IMR-90 (cell line): ENCODE data around the gene CHRNB4. TPM values are rescaled to one million over a fixed set of nuclear protein-coding genes. Genes with fewer than 3 reads are reported as not detected.

Experiments
- ATAC-seq: fragments of 200-7000 bp; cut with Tn5 transposase; 2 replicates; pipeline ENCODE4 v1.9.1; 2020; ENCODE audit warnings: low read depth, mild to moderate bottlenecking, moderate library complexity
- BruUV-seq: library from RNA; stranded (reverse); fragments of 400-500 nt; replicated peaks from 2 replicates; lab custom pipeline; 2021; lab: Mats Ljungman, UMichigan
- CTCF ChIA-PET: fragments of 300-600 bp; formaldehyde crosslinking; extraction: SDS; loops from one replicate; lab custom pipeline; 2021; ENCODE audit warnings: antibody characterized with exemption; lab: Yijun Ruan, JAX
- POLR2A ChIA-PET: fragments of 300-600 bp; sonication (Branson Sonifier 250); formaldehyde crosslinking; loops from one replicate; lab custom pipeline; 2022; ENCODE audit warnings: antibody characterized with exemption; ENCODE audit not compliant: unreplicated experiment; lab: Charles Lee
- DNase-seq: peaks from one replicate; pipeline ENCODE4 v3.0.0; 2013
- H2AFZ ChIP-seq: replicated peaks from 2 replicates; pipeline ENCODE3; 2013; ENCODE audit warnings: low read length, mild to moderate bottlenecking; ENCODE audit not compliant: poor library complexity
- H2AK5ac ChIP-seq: 2 replicates; pipeline ENCODE4 v1.6.1; 2013; ENCODE audit warnings: low read depth, low read length, inconsistent platforms
- H2AK9ac ChIP-seq: replicated peaks from 2 replicates; pipeline ENCODE3; 2013; ENCODE audit warnings: mild to moderate bottlenecking, low read depth, low read length, moderate library complexity; ENCODE audit not compliant: poor library complexity
- H2BK120ac ChIP-seq: 2 replicates; pipeline ENCODE4 v1.6.1; 2013; ENCODE audit warnings: low read depth, low read length, inconsistent platforms
- H2BK15ac ChIP-seq: 3 replicates; pipeline ENCODE4 v1.6.1; 2013; ENCODE audit warnings: low read depth, low read length, inconsistent platforms
- H2BK20ac ChIP-seq: 2 replicates; pipeline ENCODE4 v1.6.1; 2013; ENCODE audit warnings: low read depth, mild to moderate bottlenecking, inconsistent platforms, low read length, moderate library complexity
- H2BK5ac ChIP-seq: 2 replicates; pipeline ENCODE4 v1.6.1; 2013; ENCODE audit warnings: mild to moderate bottlenecking, low read depth, low read length, inconsistent platforms; ENCODE audit not compliant: poor library complexity, severe bottlenecking
- H3K14ac ChIP-seq: replicated peaks from 2 replicates; pipeline ENCODE4 v1.6.1; 2013; ENCODE audit warnings: low read depth, low read length, inconsistent platforms
- H3K18ac ChIP-seq: 2 replicates; pipeline ENCODE4 v1.6.1; 2013; ENCODE audit warnings: low read depth, low read length, control low read depth
- H3K23ac ChIP-seq: 2 replicates; pipeline ENCODE4 v1.6.1; 2013; ENCODE audit warnings: low read depth, low read length, inconsistent platforms
- H3K27ac ChIP-seq: 2 replicates; pipeline ENCODE4 v1.5.1; 2013; ENCODE audit warnings: mild to moderate bottlenecking, control low read depth, low read length; ENCODE audit not compliant: insufficient read depth
- H3K27me3 ChIP-seq: 2 replicates; pipeline ENCODE4 v1.6.1; 2013; ENCODE audit warnings: low read length; ENCODE audit not compliant: control insufficient read depth, insufficient read depth
- H3K36me3 ChIP-seq: 2 replicates; pipeline ENCODE4 v1.6.1; 2013; ENCODE audit warnings: low read length, mixed read lengths; ENCODE audit not compliant: control insufficient read depth, insufficient read depth
- H3K4ac ChIP-seq: 2 replicates; pipeline ENCODE4 v1.6.1; 2013; ENCODE audit warnings: low read depth, low read length, inconsistent platforms
- H3K4me1 ChIP-seq: 2 replicates; pipeline ENCODE4 v1.6.1; 2013; ENCODE audit warnings: low read length, mixed read lengths; ENCODE audit not compliant: control insufficient read depth, insufficient read depth
- H3K4me2 ChIP-seq: 2 replicates; pipeline ENCODE4 v1.6.1; 2013; ENCODE audit warnings: low read depth, mild to moderate bottlenecking, control low read depth, low read length, moderate library complexity
- H3K4me3 ChIP-seq: 2 replicates; pipeline ENCODE4 v1.5.1; 2013; ENCODE audit warnings: low read depth, mild to moderate bottlenecking, control low read depth, low read length, moderate library complexity; ENCODE audit not compliant: insufficient read depth
- H3K56ac ChIP-seq: 2 replicates; pipeline ENCODE4 v1.6.1; 2013; ENCODE audit warnings: low read length, inconsistent platforms; ENCODE audit not compliant: insufficient read depth; ENCODE audit errors: extremely low read depth
- H3K79me1 ChIP-seq, 2 experiments: 2 replicates each; pipeline ENCODE4 v1.6.1; 2013; ENCODE audit warnings: low read length in 2 of 2, inconsistent platforms in 1 of 2, low read depth in 1 of 2
- H3K9ac ChIP-seq: 2 replicates; pipeline ENCODE4 v1.6.1; 2013; ENCODE audit warnings: low read depth, low read length, control low read depth
- H3K9me1 ChIP-seq: 2 replicates; pipeline ENCODE4 v1.6.1; 2013; ENCODE audit warnings: low read length, inconsistent platforms; ENCODE audit not compliant: insufficient read depth
- H3K9me3 ChIP-seq: 2 replicates; pipeline ENCODE4 v1.6.1; 2013; ENCODE audit warnings: low read length; ENCODE audit not compliant: control insufficient read depth, insufficient read depth
- H4K20me1 ChIP-seq: 2 replicates; pipeline ENCODE4 v1.6.1; 2013; ENCODE audit warnings: low read length, inconsistent platforms; ENCODE audit not compliant: insufficient read depth
- H4K5ac ChIP-seq: 2 replicates; pipeline ENCODE4 v1.6.1; 2013; ENCODE audit warnings: mild to moderate bottlenecking, low read depth, low read length, control low read depth
- H4K8ac ChIP-seq, 2 experiments: 2 replicates each; pipeline ENCODE4 v1.6.1; 2013; ENCODE audit warnings: low read depth in 2 of 2, low read length in 2 of 2, control low read depth in 1 of 2, inconsistent platforms in 1 of 2
- H4K91ac ChIP-seq: 2 replicates; pipeline ENCODE4 v1.6.1; 2013; ENCODE audit warnings: low read depth, low read length, inconsistent platforms; ENCODE audit not compliant: insufficient read depth
- CHD1 ChIP-seq: IDR thresholded peaks from 2 replicates; pipeline ENCODE4 v1.6.1; 2012; ENCODE audit warnings: low read depth, low read length, improper control_type of control experiment
- FOS ChIP-seq: fragments of 150-350 bp; IDR thresholded peaks from 2 replicates; pipeline ENCODE4 v1.6.1; 2016; ENCODE audit warnings: low read depth, low read length
- POLR2A ChIP-seq: IDR thresholded peaks from 2 replicates; pipeline ENCODE4 v1.6.1; 2012; ENCODE audit warnings: mild to moderate bottlenecking, low read depth, low read length
- WGBS, 2 experiments: methylation state at CpG; one replicate each; pipeline versions ENCODE4 v1.1.5 to v1.1.7; 2013; ENCODE audit warnings: missing lambda C conversion rate in 2 of 2; ENCODE audit not compliant: insufficient read length in 1 of 2; ENCODE audit errors: extremely low coverage in 2 of 2; 5-methylcytosine and 5-hydroxymethylcytosine counted together
- dilution Hi-C: fragments of 300-500 bp; cut with HindIII; formaldehyde crosslinking; loops from one replicate; pipeline ENCODE4 v1.14.3; 2018; ENCODE audit warnings: low sequenced_read_pairs; ENCODE audit not compliant: unreplicated experiment
- in situ Hi-C: fragments of 300-500 bp; cut with MboI; formaldehyde crosslinking; loops from 3 replicates; pipeline ENCODE4 v1.14.3; 2019; ENCODE audit warnings: low sequenced_read_pairs, inconsistent platforms, mixed read lengths
- intact Hi-C: fragments of 100-400 bp; cut with micrococcal nuclease; formaldehyde crosslinking; loops from 2 replicates; pipeline ENCODE4 v1.10.0; 2022
- polyA plus RNA-seq, 3 experiments: library from polyadenylated mRNA; depleted of rRNA; stranded (reverse); fragments of >200 nt; gene quantifications; 2 replicates each; pipeline ENCODE4 v1.2.3, GENCODE V29; 2012; ENCODE audit warnings: low replicate concordance in 1 of 3
- total RNA-seq: library from RNA; depleted of rRNA; stranded (reverse); fragments of >200 nt; gene quantifications from 2 replicates; pipeline ENCODE4 v1.2.3, GENCODE V29; 2012

Gene CHRNB4
- total and polyA plus RNA-seq, 2 of the 4 experiments (the other 2 are of a cell fraction): not detected

DNA sequence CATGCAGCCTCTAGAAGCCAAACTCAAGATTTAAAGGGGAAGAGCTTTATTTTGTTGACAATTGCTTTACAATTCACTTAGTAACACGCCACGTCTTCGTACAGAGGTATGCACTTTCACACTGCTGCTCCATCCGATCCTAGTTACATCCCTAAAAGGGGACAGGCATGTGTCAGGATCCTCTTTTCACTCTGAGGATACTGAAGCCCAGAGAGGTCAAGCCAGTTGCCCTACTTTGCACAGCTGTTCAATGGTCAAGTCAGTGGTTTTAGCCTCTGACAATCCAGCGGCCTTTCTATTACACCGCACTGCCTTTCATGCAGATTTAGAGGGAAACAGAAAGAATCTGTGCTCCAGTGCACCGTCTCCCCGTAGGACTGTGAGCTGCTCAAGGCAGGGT, 44.9 kb upstream of the CHRNB4 start:
- CTCF ChIA-PET: interaction anchor here (0.6 kb wide), 1 partner anchor 24 kb away, joined by 3 read pairs; no protein-coding TSS in a partner anchor

More for the DNA sequence above, 44.9 kb upstream of the CHRNB4 start:
- intact Hi-C loops: no loop called here
- in situ Hi-C loops: no loop called here
- no peaks in the 10 kb centered on the region for H3K9me1 ChIP-seq
- 100% methylated on average over 1 of the region's 8 CpGs; no CpG with 5 or more reads in 1 of the 2 experiments for WGBS, 2 experiments
- H3K9me3 ChIP-seq: no peaks in the 10 kb centered on the region
- no peak overlapping the region for H4K91ac ChIP-seq
- H3K56ac ChIP-seq: no peak overlapping the region
- ATAC-seq (no peak), DNase-seq (no peak)
- no peak overlapping the region for H2BK120ac ChIP-seq
- no peaks in the 10 kb centered on the region for H3K79me1 ChIP-seq
- dilution Hi-C loops: no loop called here
- no peak overlapping the region for H3K27ac ChIP-seq
- H3K9ac ChIP-seq: no peak overlapping the region
- H2BK15ac ChIP-seq: no peak overlapping the region
- H4K5ac ChIP-seq: no peak overlapping the region
- no peak overlapping the region for H3K14ac ChIP-seq
- no peak overlapping the region for H2AK9ac ChIP-seq
- no peak overlapping the region for H3K4me2 ChIP-seq
- POLR2A ChIA-PET: interaction anchor here (0.5 kb wide), 1 partner anchor 11 kb away, joined by 3 read pairs; no protein-coding TSS in a partner anchor
- no peaks in the 10 kb centered on the region for H4K20me1 ChIP-seq
- H2AK5ac ChIP-seq: no peak overlapping the region
- BruUV-seq: no TSS peak
- H3K4me3 ChIP-seq: no peak overlapping the region
- no peaks in the 10 kb centered on the region for H3K36me3 ChIP-seq
- no peak overlapping the region for H4K8ac ChIP-seq
- no peak for TF ChIP-seq FOS
- no peak for TF ChIP-seq CHD1
- no peak for TF ChIP-seq POLR2A
- no peak overlapping the region for H3K23ac ChIP-seq
- no peak overlapping the region for H3K18ac ChIP-seq
- no peaks in the 10 kb centered on the region for H3K4me1 ChIP-seq
- H2BK20ac ChIP-seq: no peak overlapping the region
- peaks cover 26% of the 10 kb centered on the region for H3K27me3 ChIP-seq
- no peak overlapping the region for H2AFZ ChIP-seq
- H3K4ac ChIP-seq: no peak overlapping the region
- no peak overlapping the region for H2BK5ac ChIP-seq
